Measurements from ENCODE around the gene TLL2.

Gene TLL2

DNA sequence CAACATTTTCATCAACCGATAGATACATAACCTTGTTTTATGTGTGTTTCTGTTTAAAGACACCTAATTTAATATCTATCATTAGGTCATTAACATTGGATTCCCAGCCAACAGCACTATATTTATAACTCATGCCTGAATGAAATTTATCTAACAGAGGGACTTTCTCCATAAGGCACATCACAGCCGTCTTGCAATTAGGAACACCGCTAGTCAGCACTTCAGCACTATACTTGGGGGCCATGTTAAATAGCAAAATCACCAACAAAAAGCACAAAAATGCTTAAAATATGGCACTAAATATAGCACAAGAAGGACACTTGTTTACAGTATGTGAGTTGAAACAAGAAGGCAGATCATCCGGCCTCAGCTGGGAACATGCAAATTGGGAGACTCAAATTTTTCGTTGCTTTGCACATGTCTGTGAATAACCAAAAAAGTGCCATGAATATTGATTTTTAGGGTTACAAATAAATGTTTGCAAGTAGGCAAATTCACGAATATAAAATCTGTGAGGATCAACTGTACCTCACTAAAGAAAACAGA, 51.0 kb downstream of the TLL2 start:
- DNase-seq: no peak

DNA sequence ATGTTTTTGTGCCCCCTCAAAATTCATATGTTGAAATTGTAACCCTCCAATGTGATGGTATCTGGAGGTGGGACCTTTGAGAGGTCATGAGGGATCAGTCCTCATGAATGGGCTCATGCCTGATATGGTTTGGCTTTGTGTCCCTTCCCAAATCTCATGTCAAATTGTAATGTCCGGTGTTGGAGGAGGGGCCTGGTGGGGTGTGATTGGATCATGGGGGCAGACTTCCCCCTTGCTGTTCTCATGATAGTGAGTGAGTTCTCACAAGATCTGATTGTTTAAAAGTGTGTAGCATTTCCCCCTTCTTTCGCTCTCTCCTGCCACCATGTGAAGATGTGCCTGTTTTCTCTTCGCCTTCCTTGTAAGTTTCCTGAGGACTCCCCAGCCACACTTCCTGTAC, 53.4 kb downstream of the TLL2 start:
- no peak for DNase-seq

DNA sequence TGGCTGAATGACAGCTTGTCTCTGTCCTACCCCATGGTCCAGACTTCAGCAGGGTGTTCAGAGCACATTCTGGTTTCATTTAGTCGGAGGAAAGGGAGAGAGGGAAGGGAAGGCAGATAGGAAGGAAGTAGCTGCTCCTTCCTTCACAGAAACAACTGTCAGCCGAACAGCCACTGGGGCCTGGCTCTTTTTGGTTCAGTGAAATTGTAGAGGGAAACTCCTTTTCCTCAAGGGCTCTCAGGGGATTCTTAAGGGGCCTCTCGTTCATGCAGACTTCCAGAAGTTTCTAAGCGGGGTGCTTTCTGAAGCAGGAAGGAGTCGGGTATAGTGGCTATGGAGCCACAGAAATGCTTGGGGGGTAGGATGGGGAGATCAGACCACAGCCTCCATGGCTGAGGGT, 56.4 kb downstream of the TLL2 start:
- DNase-seq: no peak

DNA sequence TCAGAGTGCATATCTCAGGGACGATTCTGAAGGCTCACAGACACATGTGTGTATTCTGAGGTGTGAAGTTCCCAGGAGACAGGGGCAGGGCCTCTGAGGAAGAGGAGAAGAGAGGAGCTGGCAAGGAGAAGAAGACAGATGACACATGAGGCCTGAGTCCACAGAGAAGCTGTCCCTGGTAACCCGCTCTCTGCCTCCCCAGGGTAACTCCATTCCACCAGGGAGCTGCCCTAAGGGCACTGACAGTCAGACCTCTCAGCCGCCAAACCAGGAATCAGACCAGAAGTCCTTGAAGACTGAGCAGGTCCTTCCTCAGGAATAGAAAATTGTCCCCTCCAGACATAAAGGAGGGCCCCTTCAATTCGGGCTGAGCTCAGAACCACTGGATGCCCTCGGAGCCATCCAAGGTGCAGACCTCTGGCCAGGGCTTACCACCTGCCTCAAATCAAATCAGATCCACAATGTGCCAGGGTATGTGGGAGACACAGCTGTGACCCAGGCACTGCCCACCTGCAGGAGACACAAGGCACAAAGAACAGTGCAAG, 57.4 kb downstream of the TLL2 start:
- no peak for DNase-seq

DNA sequence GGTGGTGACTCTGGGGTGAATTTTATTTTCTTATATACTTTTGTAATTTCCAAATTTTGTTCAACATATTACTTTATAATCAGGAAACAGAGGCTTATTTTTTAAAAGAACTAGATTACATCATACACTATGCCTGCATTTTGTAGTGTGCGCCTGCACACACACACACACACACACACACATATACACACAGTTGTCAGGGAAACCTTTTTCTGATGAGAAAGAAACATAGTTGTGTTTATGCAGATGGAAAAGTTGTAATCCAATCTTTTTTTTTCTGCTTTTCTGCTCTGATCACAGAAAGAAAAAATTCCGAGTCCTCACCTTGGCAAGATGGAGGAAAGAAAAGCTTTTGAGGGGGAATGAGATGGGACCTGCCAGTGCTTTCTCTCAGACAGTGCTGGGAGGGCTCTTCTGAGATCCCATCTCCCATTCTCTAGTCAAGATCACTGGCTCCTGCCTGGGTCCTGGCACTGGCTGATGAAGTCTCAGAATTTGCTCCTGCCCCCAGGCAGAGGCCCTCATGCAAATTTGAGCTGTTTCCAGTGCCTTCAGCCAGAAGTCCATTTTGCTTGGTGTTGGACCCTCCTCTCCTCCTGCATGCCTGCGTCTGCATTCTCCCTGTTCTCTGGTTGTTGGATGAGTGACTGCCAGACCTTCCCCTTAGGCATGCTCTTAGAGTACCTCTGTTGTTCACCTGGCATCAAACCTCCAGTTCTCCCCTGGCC, 59.7 kb downstream of the TLL2 start:
- no peak for DNase-seq

DNA sequence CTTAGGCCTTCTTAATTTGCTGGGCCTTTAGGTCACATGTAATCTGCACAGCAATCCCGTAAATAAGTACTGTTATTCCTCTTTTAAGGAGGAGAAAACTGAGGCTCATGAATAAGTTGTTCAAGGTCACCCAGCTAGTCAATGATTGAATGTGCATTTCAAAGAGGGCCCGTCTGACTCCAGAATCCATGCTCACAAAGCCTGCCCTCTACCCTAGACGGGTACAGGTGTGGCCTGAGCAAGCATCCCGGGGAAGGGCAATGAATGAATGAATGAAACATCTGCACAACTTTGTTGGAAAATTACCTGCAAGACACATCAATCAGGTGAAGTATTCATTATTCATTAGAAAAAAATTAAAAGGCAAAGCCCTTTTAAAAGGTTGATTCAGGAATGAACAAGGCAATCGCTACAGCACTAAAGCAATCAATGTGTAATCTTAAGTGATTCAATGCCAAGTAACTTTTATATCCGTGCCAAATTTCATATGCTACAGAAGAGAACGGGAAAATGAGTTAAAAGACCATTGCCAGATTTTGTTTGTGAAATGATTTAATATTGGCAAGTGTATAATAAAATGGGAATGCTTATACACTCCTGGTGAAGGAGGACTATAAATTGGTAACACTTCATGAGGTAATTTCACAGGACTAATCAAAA, 61.1 kb downstream of the TLL2 start:
- DNase-seq: no peak

DNA sequence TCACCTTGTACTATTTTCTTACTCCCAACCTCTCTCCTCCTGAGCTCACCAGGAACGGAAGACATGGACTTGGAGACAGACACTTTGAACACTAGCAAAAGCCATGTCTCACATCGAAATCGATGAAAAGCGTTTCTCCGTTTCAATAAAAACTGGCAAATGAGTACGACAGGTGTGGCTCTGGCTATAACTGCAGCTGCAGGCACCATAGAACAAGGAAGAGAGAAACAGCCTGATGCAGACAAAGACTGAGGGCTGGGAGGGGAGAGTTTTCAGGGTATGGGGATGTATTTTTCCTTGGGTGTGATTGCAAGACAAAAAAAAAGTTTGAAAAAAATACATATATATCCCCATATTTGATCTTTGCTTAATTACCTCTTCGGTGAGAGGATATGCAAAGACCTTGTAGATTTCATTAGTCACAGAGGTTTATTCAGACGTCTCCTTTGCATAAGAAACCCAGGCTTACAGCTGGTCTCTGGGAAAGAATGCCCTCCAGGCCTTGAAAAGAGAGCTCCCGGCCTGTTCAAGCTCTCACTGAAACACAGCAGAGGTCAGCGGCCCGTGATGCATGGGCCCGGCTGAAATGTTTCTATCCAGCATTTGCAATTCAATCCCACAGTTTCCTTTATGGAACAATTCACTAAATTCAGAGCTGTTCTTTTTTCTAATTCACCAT, 63.1 kb downstream of the TLL2 start:
- no peak for DNase-seq

DNA sequence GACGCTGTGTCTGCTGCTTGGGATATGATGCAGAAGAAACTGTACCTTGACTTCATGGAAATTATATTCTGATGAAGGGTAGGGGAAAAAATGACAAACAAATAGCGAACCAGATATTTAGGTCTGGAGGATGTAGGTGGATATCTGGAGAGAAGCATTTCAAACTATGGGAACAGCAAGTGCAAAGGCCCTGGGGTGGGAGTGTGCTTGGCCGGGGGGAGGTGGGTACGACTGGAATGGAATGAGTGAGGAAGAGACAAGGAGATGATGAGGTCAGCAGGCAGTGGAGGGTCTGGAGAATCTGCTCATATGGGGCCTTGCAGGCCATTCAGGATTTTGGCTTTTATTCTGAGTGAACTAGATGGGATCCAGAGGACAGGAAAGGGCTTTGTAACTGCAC, 65.2 kb downstream of the TLL2 start:
- no peak for DNase-seq

DNA sequence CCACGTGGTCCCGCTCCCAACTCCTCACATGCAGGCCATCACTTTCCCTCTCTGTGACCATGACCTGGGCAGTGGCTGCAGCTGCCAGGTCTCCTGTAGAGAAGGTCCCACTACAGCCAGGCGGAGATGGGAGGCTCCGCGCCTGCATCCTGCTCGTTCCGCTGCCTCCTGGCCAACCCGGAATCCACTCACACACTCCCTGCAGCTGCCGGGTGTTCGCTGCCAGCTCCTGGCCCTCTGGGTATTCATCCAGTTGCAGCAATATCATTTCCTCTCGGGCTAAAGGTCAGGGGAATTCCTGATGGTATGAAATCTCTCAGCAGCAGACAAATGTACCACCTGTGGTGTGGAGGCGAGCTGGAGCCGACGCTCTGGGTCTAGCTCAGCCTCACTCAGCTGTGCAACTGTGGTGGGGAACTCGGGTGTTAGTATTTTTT, 65.7 kb downstream of the TLL2 start:
- DNase-seq: no peak

DNA sequence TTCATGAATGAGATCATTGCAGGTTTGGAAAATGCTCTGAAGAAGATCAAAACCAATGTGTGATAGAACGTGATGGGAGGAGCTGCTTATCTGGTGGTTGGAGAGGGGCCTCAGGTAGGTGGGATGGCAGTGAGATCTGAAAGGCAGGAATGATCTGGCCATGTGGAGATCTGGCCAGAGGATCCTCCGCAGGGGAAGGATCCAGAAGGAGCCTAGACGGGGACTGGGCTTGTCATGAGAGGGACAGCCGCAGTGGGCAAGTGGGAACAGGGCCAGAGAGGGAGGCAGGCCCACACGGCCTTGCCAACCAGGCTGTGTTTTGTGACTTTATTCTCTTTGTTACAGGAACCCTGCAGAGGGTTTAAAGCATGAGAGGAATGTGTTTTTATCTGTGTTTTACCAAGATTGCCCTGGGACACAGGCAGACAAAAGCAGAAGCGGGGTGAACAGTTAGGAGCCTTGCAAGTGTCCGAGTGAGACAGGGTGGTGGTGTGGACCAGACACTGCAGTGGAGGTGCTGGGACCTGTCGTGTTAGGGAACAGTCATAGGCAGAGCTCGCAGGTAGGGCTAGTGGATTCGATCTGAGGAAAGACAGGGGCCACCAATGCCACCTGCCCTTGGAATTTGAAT, 66.6 kb downstream of the TLL2 start:
- no peak for DNase-seq

DNA sequence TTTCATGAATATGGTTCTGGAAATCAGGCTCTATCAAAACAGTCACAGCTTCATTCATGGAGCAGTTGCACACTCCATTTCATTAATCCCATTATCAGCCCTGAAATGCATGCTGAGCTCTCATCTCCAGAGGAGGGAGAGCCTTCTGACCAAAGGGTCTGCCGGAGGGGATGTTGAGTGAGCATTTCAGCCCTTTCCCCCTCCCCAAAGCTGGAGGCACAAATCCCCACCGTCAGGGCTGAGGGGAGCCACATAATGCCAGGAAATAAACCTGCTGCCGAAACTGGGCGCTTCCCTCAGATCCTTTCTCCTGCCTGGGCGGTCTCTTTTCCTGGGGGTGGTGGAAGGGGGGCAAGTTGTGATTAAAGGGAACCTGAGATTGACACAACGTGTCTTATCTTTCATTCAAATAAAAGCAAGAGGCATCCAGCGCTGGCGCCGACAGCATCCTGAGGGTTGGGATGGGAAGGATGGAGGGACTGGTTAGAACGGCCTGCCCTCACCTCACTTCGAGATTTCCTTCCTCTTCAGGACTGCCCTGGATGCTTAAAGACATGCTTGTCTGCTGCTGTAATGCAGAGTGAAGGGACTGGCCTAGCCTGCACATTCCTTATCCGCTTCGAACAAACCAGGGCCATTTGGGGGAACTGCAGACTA, 71.6 kb downstream of the TLL2 start:
- no peak for DNase-seq

DNA sequence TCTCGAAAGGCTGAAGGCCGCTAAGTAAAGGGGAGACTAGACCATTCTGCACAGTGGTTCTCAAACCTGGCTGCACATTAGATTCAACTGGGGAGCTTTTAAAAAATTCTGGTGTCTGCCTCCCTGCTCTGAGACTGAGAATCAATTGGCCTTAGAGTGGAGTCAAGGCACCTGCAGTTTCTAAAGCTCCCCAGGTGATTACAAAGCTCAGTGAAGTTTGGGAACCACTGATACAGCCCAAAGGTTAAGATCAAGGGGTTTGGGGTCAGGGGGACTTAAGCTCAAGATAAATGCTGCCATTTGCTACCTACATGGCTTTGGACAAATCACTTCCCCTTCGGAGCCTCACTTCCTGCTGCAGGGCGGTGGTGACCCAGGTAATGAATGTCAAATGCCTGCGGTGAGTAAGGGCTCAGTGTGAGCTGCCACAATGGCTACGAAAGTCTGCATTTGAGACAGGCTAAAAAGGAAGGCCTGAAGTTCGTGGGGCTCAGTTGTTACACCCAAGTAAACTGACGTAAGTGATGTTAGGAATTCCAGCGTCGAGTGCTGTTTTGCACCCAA, 72.3 kb downstream of the TLL2 start:
- no peak for DNase-seq

DNA sequence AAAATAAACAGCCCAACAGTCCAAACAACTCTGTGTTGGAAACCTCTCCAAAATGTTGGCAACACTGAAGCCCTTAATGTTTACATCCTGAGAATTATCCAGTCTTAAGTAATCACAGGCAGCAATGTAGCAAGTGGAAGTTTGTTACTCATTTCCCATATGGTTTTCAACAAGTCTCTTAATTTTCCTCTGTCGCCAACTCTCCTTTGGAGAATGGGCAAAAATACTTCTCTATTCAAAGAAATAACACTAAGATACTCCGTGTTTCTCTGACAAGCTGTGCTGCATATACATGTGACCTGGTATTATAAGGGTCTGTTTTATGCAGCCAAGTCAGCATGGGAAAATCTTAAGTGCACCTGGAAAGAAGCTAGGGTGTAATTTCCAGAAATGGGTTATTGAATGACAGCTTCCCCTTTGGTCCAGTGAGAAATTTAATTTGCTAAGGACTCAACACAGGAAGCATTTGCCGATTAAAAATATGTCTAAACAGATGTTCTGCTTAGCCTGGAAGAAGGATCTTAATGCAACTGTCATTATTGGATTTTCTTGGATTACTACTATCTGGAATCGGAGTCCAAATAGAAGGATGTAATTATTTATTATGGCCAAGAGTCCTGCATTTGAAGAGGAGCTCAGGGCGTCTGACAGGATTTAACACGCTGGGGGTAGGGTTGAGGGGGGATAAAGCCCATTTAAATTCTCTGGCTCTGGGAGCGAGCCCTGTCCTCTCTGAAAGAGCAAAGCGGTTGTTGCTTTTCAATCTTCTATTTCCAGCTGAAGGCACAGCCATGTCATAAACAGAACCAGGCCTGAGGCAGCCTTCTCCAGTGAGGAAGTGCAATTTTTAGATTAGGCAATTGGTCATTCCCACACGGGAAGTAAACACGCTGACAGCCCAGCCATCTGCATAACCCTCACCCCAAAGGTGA, 73.1 kb downstream of the TLL2 start:
- DNase-seq: no peak

DNA sequence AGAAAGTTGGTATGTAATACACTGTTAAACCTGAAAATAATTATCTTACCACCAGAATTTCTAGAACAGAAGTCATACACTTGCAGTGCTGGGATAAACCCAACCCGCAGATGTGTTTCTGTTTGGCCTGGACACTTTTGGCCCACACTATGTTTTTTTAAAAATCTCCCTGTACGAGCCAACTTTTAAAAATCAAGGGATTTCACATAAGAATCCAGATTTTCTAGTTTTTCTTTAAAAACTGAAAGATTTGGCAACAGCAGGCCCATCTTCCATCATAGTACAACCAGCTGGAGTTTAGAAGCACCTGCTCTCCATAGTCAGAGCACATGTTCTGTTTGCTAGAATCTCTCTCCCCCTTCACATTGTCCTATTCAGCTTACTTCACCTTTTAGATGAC, 74.0 kb downstream of the TLL2 start:
- DNase-seq: no peak

DNA sequence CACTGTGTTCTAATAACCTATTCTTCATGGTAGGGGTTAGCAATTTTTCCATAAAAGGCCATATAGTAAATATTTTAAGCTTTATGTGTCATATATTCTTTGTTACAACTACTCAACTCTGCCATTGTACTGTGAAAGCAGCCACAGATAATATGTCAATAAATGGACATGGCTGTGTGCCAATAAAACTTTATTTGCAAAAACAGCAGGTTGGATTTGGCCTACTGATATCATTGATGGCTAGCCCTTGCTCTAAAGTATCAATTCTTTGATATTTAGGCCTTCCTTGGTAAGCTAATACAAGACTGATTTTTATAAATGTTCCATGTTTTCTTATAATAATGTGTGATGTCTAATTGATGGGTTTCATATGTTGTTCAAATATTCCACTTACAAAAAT, 77.7 kb downstream of the TLL2 start:
- no peak for DNase-seq

DNA sequence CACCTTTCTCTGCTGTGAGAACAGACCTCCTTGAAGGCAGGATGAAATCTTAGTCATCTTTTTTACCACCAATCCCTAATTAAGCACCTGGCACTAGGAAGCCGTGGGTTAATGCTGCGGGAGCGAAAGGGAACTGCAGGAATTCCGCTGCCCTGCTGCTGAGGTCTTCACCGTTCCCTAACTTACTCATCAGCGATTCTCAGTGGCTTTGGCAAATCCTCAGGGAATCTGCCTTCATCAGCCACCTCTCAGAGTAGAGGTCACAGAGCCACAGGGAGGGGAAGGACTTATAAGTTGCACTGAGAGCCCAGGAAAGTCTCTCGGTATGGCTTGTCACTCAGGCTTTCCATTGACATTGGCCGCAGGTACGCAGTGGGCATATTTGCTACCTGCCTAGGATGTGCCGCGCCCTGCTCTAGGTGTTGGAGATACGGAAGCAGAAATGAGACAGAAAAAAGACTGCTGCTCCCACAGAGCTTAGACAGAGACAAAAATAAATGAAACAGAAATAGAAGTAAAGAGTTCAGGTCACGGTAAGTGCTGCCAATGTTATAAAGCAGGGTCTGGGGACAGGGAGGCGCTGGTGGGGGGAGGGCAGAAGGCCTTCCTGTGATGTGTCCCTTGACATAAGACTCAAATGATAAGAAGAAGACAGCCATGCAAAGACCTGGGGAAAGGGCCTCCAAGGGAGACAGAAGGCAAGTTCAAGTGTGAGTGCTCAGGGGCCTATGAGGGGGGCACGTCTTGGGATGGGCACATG, 82.3 kb downstream of the TLL2 start:
- DNase-seq: no peak

DNA sequence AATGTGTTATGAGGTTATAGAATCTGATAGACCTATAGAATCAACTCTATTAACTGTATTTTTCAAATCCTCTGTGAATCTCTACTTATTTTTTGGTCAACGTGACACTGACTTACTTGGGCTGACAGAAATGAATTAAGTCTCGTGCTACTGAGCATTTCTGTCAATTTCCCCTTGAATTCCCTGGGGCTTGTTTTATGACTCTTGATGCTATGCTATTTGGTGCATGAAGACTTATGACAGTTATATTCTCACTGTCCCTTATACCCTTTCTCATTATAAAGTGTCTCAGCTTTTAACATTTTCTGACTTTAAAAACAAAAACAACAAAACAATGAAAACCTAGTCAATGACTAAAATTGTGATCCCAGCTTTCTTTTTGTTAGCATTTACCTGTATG, 86.4 kb downstream of the TLL2 start:
- DNase-seq: no peak

DNA sequence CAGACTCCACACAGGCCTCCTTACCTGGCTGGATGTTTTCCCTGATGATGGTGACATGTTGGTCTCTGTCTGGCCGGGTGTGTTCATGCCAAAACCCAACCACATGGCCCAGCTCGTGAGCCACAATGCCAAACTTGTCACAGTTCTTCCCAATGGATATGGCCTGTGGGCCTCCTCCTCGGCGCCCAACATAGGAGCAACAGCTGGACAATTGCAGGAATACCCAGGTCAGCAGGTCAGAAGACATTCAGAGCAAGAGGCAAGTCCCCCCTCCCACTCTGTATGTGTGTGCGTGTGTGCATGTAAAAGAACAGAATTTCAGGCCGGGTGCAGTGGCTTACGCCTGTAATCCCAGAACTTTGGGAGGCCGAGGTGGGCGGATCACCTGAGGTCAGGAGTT, 91.2 kb downstream of the TLL2 start:
- DNase-seq: no peak

DNA sequence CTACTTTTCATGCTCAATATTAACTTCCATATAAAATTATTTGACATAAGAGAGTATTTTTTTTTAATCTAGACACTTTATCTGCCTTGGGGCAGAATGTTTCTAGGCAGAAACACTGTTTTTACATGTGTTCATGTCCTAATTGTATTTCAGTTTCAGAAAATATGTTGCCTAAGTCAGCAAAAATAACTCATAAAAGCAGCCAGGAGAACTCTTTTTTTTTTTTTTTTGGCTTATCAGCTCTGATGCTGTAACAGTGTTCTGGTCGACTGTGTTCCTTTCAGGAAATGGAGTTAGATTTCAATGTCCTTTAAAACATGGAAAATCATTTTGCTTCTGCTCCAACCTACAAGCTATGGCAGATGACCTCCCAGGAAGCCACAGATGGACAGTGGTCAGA, 91.7 kb downstream of the TLL2 start:
- DNase-seq: no peak

DNA sequence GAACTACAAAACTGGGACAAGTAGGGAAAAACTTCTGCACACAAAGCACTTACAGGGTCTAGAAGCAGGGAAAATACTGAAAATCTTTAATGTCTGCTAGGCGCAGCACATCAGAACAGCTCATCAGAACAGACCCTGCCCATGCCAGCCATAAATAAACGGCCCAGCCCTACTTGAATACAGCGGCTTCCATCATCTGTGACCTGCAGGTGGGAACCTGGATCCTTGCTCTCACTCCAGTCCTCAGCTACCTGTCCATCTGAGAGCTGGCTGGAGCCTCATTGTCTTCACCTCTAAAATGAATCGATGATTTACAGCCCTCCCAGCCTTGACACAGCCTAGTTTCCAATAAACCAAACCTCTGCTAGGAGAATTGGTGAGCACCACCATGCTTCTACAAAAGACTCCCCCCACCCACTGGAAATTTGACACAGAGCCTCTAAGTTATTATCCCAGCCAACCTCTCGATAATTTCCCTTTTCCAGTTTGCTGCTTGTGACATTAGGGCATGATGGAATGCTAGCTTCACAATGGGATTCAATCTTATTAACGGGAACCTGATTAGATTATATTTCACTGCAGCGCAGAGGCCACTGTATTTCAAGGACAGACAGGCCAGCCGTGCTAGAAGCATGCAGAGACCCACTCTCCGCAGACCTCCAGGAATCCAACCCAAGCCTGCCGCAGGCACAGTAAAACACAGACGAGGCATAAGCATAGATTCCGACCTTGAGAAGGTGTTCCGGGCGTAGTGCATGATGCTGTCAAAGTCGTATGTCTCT, 93.3 kb downstream of the TLL2 start:
- DNase-seq: no peak

Measured in 8988T (cell line).